Stimulated activated CD4-positive, alpha-beta T cell treated with anti-CD3 and anti-CD28 coated beads, Interleukin-2, amount 100 ng/mL, for 48 hours (primary cell): ENCODE measurements around the gene PAFAH1B1.
"Not testable (repeated sequence)": the region's sequence is repeated elsewhere in the genome, so short reads cannot be mapped to it uniquely, and the experiment has no call there.

ENCODE experiments used
- DNase-seq, 2 donors: peaks; one replicate each; pipeline ENCODE4 v3.0.0-alpha.2; 2020

PAFAH1B1 gene

GRCh38 chr17:2592971-2593820, at the start of gene PAFAH1B1:
Gene PAFAH1B1 (plus strand): TSS chr17:2593654. CDS start chr17:2638289, 44,635 bp downstream.
- peak; percentile 89 to 94 for DNase-seq

- DNase-seq = no peak
Measured at GRCh38 chr17:2545393-2545792, 48.1 kb upstream of the PAFAH1B1 start.

GRCh38 chr17:2547176-2547575, 46.3 kb upstream of the PAFAH1B1 start:
- no peak for DNase-seq

- DNase-seq = not testable (repeated sequence)
Measured at GRCh38 chr17:2548026-2548425, 45.4 kb upstream of the PAFAH1B1 start.

- DNase-seq = no peak
Measured at GRCh38 chr17:2549392-2550211, 43.9 kb upstream of the PAFAH1B1 start.

GRCh38 chr17:2551493-2551892, 42.0 kb upstream of the PAFAH1B1 start:
- DNase-seq = no peak

- no peak for DNase-seq
Measured at GRCh38 chr17:2551928-2552327, 41.5 kb upstream of the PAFAH1B1 start.

- DNase-seq = no peak
Measured at GRCh38 chr17:2560658-2561057, 32.8 kb upstream of the PAFAH1B1 start.

- no peak for DNase-seq
Measured at GRCh38 chr17:2562162-2562858, 31.1 kb upstream of the PAFAH1B1 start.

- DNase-seq = no peak
Measured at GRCh38 chr17:2563061-2563460, 30.4 kb upstream of the PAFAH1B1 start.

GRCh38 chr17:2563543-2563942, 29.9 kb upstream of the PAFAH1B1 start:
- DNase-seq = no peak

GRCh38 chr17:2564877-2565276, 28.6 kb upstream of the PAFAH1B1 start:
- DNase-seq = no peak

- DNase-seq = no peak
Measured at GRCh38 chr17:2566056-2566455, 27.4 kb upstream of the PAFAH1B1 start.

- DNase-seq = no peak
Measured at GRCh38 chr17:2571523-2572303, 21.7 kb upstream of the PAFAH1B1 start.

GRCh38 chr17:2572304-2572609, 21.2 kb upstream of the PAFAH1B1 start:
- DNase-seq = not testable (repeated sequence)

- no peak for DNase-seq
Measured at GRCh38 chr17:2580151-2580550, 13.3 kb upstream of the PAFAH1B1 start.

GRCh38 chr17:2580661-2581060, 12.8 kb upstream of the PAFAH1B1 start:
- DNase-seq = no peak

- no peak for DNase-seq
Measured at GRCh38 chr17:2582493-2582892, 11.0 kb upstream of the PAFAH1B1 start.

GRCh38 chr17:2591040-2591640, 2.3 kb upstream of the PAFAH1B1 start:
- no peak for DNase-seq

GRCh38 chr17:2593821-2594721, 617 bp downstream of the PAFAH1B1 start:
- peak; percentile 70 to 72 for DNase-seq
